HEK293 (cell line): Measurements from ENCODE around the gene KRTAP12-1.

Source experiments
- ZNF157 ChIP-seq: fragments of 450-650 bp; formaldehyde crosslinking; IDR thresholded peaks from 2 replicates; pipeline ENCODE4 v1.5.1; 2016; ENCODE audit warnings: missing biosample characterization, missing genetic modification characterization
- ZNF341 ChIP-seq: fragments of 450-650 bp; formaldehyde crosslinking; IDR thresholded peaks from 2 replicates; pipeline ENCODE4; 2016; ENCODE audit warnings: low read depth, missing biosample characterization, missing genetic modification characterization

DNA sequence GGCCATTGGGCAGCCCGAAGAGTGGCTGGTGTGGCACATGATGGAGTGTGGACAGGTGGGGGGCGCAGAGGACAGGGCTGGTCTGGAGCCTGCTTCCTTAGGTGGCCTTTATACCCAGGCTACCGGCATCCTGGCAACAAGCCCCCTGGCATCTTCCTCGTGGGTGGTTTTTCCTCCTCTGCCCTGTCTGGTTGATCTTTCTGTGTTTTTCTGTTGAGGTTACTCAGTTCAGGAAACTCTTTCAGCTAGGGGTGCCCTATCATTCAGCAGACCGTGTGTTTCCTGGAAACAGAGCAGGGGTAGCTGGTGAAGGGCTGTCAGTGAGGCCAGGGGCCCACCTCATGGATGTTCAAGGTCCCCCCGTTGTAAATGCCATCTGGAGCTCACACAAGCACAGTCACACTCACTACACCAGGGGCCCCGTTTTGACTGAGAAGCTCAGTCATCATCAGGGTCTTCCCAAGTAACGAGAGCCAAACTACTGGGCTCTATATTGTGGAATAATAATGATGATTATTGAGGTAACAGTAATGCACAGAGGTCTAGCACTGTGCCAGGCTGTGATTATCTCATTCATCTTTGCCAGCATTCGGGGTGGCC lies 27.3 kb downstream of the KRTAP12-1 start, which contains the start of gene KRTAP12-4:
- TF ChIP-seq ZNF341 (no peak), ZNF157 (tag by site-specific recombination) (no peak)
